Suprapubic skin (tissue), 4 donors: ENCODE data around the gene PET100. TPM values are rescaled to one million over a fixed set of nuclear protein-coding genes. Genes with fewer than 3 reads are reported as not detected.

Source experiments
- DNase-seq, 2 donors: peaks; one replicate each; pipeline ENCODE4 v3.0.0-alpha.2; 2019; ENCODE audit warnings: low spot score in 2 of 2
- H3K27ac ChIP-seq: fragments of 200-600 bp; sonication (generic); one replicate; pipeline ENCODE4 v1.5.1; 2019
- H3K27me3 ChIP-seq: fragments of 200-600 bp; sonication (generic); one replicate; pipeline ENCODE4 v1.5.1; 2019
- H3K36me3 ChIP-seq: fragments of 200-600 bp; sonication (generic); one replicate; pipeline ENCODE4 v1.5.1; 2019
- H3K4me1 ChIP-seq: fragments of 200-600 bp; sonication (generic); one replicate; pipeline ENCODE4 v1.5.1; 2019
- H3K4me3 ChIP-seq: fragments of 200-600 bp; sonication (generic); one replicate; pipeline ENCODE4 v1.5.1; 2019; ENCODE audit warnings: mild to moderate bottlenecking
- H3K9me3 ChIP-seq: fragments of 200-600 bp; sonication (generic); one replicate; pipeline ENCODE4 v1.5.1; 2019
- CTCF ChIP-seq, 2 donors: fragments of 200-600 bp in 1 of 2; fragments of 450-650 bp in 1 of 2; sonication (generic) in 1 of 2; IDR thresholded peaks; one replicate each; pipeline ENCODE4 v1.5.1; 2016 to 2019; ENCODE audit warnings: antibody characterized with exemption in 2 of 2, mild to moderate bottlenecking in 1 of 2, moderate library complexity in 1 of 2
- EP300 ChIP-seq: sonication (generic); formaldehyde crosslinking; IDR thresholded peaks from one replicate; pipeline ENCODE4 v1.6.1; 2017; ENCODE audit warnings: antibody characterized with exemption
- POLR2A ChIP-seq, 2 donors: fragments of 450-650 bp; IDR thresholded peaks; one replicate each; pipeline ENCODE4 v1.6.1; 2017; ENCODE audit warnings: antibody characterized with exemption in 2 of 2, mild to moderate bottlenecking in 2 of 2, moderate library complexity in 2 of 2
- POLR2AphosphoS5 ChIP-seq, 3 donors: sonication (generic); formaldehyde crosslinking; IDR thresholded peaks; one replicate each; pipeline ENCODE4 v1.6.1; 2017; ENCODE audit warnings: antibody characterized with exemption in 3 of 3
- WGBS: methylation state at CpG from one replicate; pipeline ENCODE4 v1.1.5; 2018; 5-methylcytosine and 5-hydroxymethylcytosine counted together
- total RNA-seq, 4 donors: library from RNA; depleted of rRNA; stranded (reverse); fragments of >200 nt; gene quantifications; one replicate each; pipeline ENCODE4 v1.1.0, GENCODE V29; 2016

The PET100 gene
- total RNA-seq, 4 donors from 2014 or later, result 11.4 to 17.4 (median 12.6) TPM

GRCh38 chr19:7614859-7615741 is 14.5 kb upstream of the PET100 start:
- TF ChIP-seq EP300 (no peak), POLR2AphosphoS5 (IDR thresholded peaks at IDR 0.05) (no peak)
- Histone ChIP-seq H3K27ac (no peak overlapping the region), H3K9me3 (no peaks in the 10 kb centered on the region), H3K27me3 (no peaks in the 10 kb centered on the region), H3K4me1 (peaks cover 23% of the 10 kb centered on the region), H3K4me3 (no peak overlapping the region), H3K36me3 (peaks cover 68% of the 10 kb centered on the region)
- 85% methylated on average over 45 of the region's 59 CpGs for WGBS
- no peak for DNase-seq

GRCh38 chr19:7617172-7617571 is 12.4 kb upstream of the PET100 start:
- DNase-seq, result peak in 1 of 2 donors; percentile 50
- H3K27me3 ChIP-seq, result no peaks in the 10 kb centered on the region
- peaks cover 30% of the 10 kb centered on the region for H3K4me1 ChIP-seq
- WGBS, result 87% methylated on average over 10 of the region's 12 CpGs
- H3K36me3 ChIP-seq, result peaks cover 69% of the 10 kb centered on the region
- TF ChIP-seq POLR2A (IDR thresholded peaks at IDR 0.05) (no peak), EP300 (no peak), POLR2AphosphoS5 (IDR thresholded peaks at IDR 0.05) (no peak), CTCF (IDR thresholded peaks at IDR 0.05) (no peak)
- H3K27ac ChIP-seq, result no peak overlapping the region
- no peak overlapping the region for H3K4me3 ChIP-seq
- H3K9me3 ChIP-seq, result no peaks in the 10 kb centered on the region

- Histone ChIP-seq H3K27ac (peak overlapping the region; percentile 69), H3K9me3 (no peaks in the 10 kb centered on the region), H3K36me3 (peaks cover 69% of the 10 kb centered on the region), H3K4me3 (no peak overlapping the region), H3K4me1 (peaks cover 30% of the 10 kb centered on the region), H3K27me3 (no peaks in the 10 kb centered on the region)
- 92% methylated on average over 27 of the region's 28 CpGs for WGBS
- TF ChIP-seq POLR2AphosphoS5 (IDR thresholded peaks at IDR 0.05), result no peak
- no peak for TF ChIP-seq EP300
- no peak for TF ChIP-seq POLR2A (IDR thresholded peaks at IDR 0.05)
- no peak for TF ChIP-seq CTCF (IDR thresholded peaks at IDR 0.05)
- DNase-seq, result peak in 1 of 2 donors; percentile 59
Measured at GRCh38 chr19:7617735-7618134, 11.9 kb upstream of the PET100 start.

- H3K9me3 ChIP-seq, result no peaks in the 10 kb centered on the region
- peaks cover 30% of the 10 kb centered on the region for H3K4me1 ChIP-seq
- peaks cover 73% of the 10 kb centered on the region for H3K36me3 ChIP-seq
- TF ChIP-seq CTCF (IDR thresholded peaks at IDR 0.05) (no peak), EP300 (no peak), POLR2AphosphoS5 (IDR thresholded peaks at IDR 0.05) (no peak), POLR2A (IDR thresholded peaks at IDR 0.05) (no peak)
- H3K27ac ChIP-seq, result peak overlapping the region; percentile 69
- WGBS, result 50% methylated on average over 4 of the region's 4 CpGs
- no peak for DNase-seq
- H3K4me3 ChIP-seq, result no peak overlapping the region
- H3K27me3 ChIP-seq, result no peaks in the 10 kb centered on the region
Measured at GRCh38 chr19:7618348-7618747, 11.2 kb upstream of the PET100 start.

- Histone ChIP-seq H3K27ac (peak overlapping the region; percentile 69), H3K36me3 (peaks cover 79% of the 10 kb centered on the region), H3K4me3 (peak overlapping the region; percentile 9), H3K4me1 (peaks cover 30% of the 10 kb centered on the region), H3K27me3 (no peaks in the 10 kb centered on the region), H3K9me3 (no peaks in the 10 kb centered on the region)
- TF ChIP-seq POLR2A (IDR thresholded peaks at IDR 0.05) (no peak), EP300 (no peak), POLR2AphosphoS5 (IDR thresholded peaks at IDR 0.05) (no peak), CTCF (IDR thresholded peaks at IDR 0.05) (no peak)
- 85% methylated on average over 6 of the region's 21 CpGs for WGBS
- no peak for DNase-seq
Measured at GRCh38 chr19:7618771-7619510, 10.7 kb upstream of the PET100 start.
